AG04449 (cell line): ENCODE results near the gene RPLP2.

Source experiments
- CTCF ChIA-PET: fragments of 350-600 bp; formaldehyde crosslinking; extraction: SDS; loops from one replicate; lab custom pipeline; 2021; ENCODE audit warnings: antibody characterized with exemption; lab: Yijun Ruan, JAX
- POLR2A ChIA-PET: fragments of 400-600, 350-600 bp; formaldehyde crosslinking; extraction: SDS; loops from one replicate; lab custom pipeline; 2020; ENCODE audit warnings: antibody characterized with exemption, inconsistent platforms; lab: Yijun Ruan, JAX
- DNase-seq: peaks from one replicate; pipeline ENCODE4 v3.0.0-alpha.2; 2010; ENCODE audit warnings: low read depth, low spot score
- H3K4me3 ChIP-seq: 2 replicates; pipeline ENCODE4 v1.5.1; 2011; ENCODE audit warnings: low read depth, mild to moderate bottlenecking, control low read depth, low read length
- CTCF ChIP-seq: IDR thresholded peaks from one replicate; pipeline ENCODE4 v1.5.1; 2011; ENCODE audit warnings: mild to moderate bottlenecking, moderate library complexity, low read length, control low read depth, inconsistent platforms; ENCODE audit not compliant: insufficient read depth; ENCODE audit errors: missing control alignments

RPLP2 gene

GRCh38 chr11:792873-793272 is 16.9 kb upstream of the RPLP2 start:
- POLR2A ChIA-PET: no interaction called here

GRCh38 chr11:793556-793955 is 16.2 kb upstream of the RPLP2 start:
- CTCF ChIA-PET: interaction anchor here (2.4 kb wide), 1 partner anchor 9 kb away, joined by 13 read pairs; no protein-coding TSS in a partner anchor
- H3K4me3 ChIP-seq: no peak overlapping the region
- no peak for DNase-seq
- POLR2A ChIA-PET: interaction anchor here (1.4 kb wide), 1 partner anchor 9 kb away, joined by 3 read pairs; no protein-coding TSS in a partner anchor
- no peak for TF ChIP-seq CTCF

More at GRCh38 chr11:792873-793272, 16.9 kb upstream of the RPLP2 start:
- CTCF ChIA-PET: interaction anchor here (2.4 kb wide), 1 partner anchor 8 kb away, joined by 13 read pairs; no protein-coding TSS in a partner anchor
- H3K4me3 ChIP-seq: no peak overlapping the region
- DNase-seq: no peak
- no peak for TF ChIP-seq CTCF

- ChIA-PET POLR2A (interaction anchor here (1.4 to 2.8 kb wide), 2 partner anchors 9 to 17 kb away, joined by 3 to 10 read pairs; partner anchors contain the start of gene GATD1), CTCF (interaction anchor here (2.4 kb wide), 1 partner anchor 10 kb away, joined by 13 read pairs; no protein-coding TSS in a partner anchor)
- no peak for TF ChIP-seq CTCF
- H3K4me3 ChIP-seq: no peak overlapping the region
- no peak for DNase-seq
Observed at GRCh38 chr11:794013-794765, 15.6 kb upstream of the RPLP2 start.

GRCh38 chr11:794766-795633 is 14.8 kb upstream of the RPLP2 start:
- DNase-seq: no peak
- ChIA-PET POLR2A (interaction anchor here (1.2 to 2.8 kb wide), 5 partner anchors 9 to 24 kb away, joined by 4 to 11 read pairs (median 6); partner anchors contain the start of genes GATD1 and PNPLA2), CTCF (interaction anchor here (0.6 to 1.4 kb wide), 2 partner anchors 11 kb away, joined by 4 to 6 read pairs; no protein-coding TSS in a partner anchor)
- TF ChIP-seq CTCF: no peak
- peak overlapping the region; percentile 81 for H3K4me3 ChIP-seq

GRCh38 chr11:795634-796564 is 13.9 kb upstream of the RPLP2 start:
- no peak for DNase-seq
- ChIA-PET POLR2A (interaction anchor here (1.2 to 2.8 kb wide), 7 partner anchors 8 to 48 kb away, joined by 4 to 11 read pairs (median 6); partner anchors contain the start of genes GATD1, PNPLA2 and RPLP2), CTCF (interaction anchor here (1.1 to 1.4 kb wide), 2 partner anchors 12 to 34 kb away, joined by 3 to 6 read pairs; no protein-coding TSS in a partner anchor)
- H3K4me3 ChIP-seq: peak overlapping the region; percentile 81
- TF ChIP-seq CTCF: no peak
